HG03354 (cell line): ENCODE data around the gene ZNF730.
"Not testable (repeated sequence)": the region's sequence is repeated elsewhere in the genome, so short reads cannot be mapped to it uniquely, and the experiment has no call there.

Source experiments
- ATAC-seq: cut with Tn5 transposase; IDR thresholded peaks from one replicate; pipeline ENCODE4 v1.9.1; 2021; ENCODE audit warnings: mild to moderate bottlenecking; ENCODE audit not compliant: unreplicated experiment, poor library complexity, severe bottlenecking

The ZNF730 gene

DNA sequence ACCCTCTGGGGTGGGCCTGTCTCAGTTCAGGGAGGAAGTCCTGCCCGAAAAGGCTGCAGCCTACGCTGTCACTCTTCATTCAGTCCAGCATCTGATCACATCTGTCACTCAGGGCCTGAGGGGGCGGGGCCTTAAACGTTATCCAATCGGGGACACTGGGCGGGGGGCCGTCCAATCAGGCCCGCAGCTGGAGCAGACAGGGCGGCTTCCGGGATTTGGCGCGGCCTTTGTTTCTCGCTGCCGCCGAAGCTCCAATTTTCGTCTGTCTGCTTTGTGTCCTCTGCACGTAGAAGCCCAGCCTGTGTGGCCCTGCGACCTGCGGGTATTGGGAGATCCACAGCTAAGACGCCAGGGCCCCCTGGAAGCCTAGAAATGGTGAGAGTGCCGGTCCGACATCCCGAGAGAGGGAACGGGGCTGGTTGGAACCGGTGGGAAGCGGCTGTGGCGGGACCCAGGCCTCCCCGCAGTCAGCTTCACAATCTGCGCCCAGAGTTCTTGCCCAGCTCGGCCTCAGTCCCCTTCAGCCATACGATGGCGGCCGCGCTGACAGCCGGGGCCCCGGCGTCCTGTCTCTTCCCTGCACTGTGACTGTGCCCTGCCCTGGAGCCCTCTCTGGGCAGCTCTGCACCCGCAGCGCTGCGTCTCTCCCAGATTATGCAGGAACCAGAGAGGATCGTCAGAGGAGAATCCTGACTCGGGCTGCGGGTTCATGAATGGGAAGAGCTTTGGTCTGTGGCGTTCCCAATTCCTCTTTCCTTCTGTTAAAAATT lies at the start of gene ZNF730:
TSS of gene ZNF730 (plus strand) at position 224 of the 770 bp plus-strand sequence. CDS start at position 373, 149 bp downstream.
- ATAC-seq: peak; percentile 86

- ATAC-seq: no peak
Observed at GRCh38 chr19:23070353-23071146, 46.3 kb upstream of the ZNF730 start.

GRCh38 chr19:23071147-23071511 lies 45.7 kb upstream of the ZNF730 start:
- ATAC-seq: no peak

- peak; percentile 83 for ATAC-seq
Observed at GRCh38 chr19:23075031-23075733, 41.6 kb upstream of the ZNF730 start.

DNA sequence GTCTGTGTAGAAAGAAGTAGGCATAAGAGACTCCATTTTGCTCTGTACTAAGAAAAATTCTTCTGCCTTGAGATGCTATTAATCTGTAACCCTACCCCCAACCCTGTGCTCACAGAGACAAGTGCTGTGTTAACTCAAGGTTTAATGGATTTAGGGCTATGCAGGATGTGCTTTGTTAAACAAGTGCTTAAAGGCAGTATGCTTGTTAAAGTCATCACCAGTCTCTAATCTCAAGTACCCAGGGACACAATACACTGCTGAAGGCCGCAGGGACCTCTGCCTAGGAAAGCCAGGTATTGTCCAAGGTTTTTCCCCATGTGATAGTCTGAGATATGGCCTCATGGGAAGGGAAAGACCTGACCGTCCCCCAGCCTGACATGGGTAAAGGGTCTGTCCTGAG lies 39.0 kb upstream of the ZNF730 start:
- not testable (repeated sequence) for ATAC-seq

DNA sequence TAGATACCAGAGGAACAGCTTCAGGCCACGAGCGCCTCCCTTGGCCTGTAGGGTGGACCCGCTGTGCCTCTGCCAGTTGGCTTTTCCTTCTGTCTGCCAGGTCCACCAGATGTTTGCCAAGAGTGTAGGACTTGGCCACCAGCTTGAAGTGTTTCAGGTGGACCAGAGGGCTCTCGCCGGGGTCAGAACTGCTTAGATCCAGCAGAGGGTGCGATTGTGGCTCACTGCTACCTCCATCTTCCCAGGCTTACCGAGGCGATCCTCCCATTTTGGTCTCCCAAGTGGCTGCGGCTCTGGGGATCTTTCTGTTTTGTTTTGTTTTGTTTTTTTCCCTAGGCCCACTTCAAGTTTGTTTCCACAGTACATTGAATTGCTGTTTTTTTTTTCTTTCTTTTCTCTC lies 23.0 kb upstream of the ZNF730 start:
- no peak for ATAC-seq

- no peak for ATAC-seq
Observed at GRCh38 chr19:23095418-23095817, 21.4 kb upstream of the ZNF730 start.

DNA sequence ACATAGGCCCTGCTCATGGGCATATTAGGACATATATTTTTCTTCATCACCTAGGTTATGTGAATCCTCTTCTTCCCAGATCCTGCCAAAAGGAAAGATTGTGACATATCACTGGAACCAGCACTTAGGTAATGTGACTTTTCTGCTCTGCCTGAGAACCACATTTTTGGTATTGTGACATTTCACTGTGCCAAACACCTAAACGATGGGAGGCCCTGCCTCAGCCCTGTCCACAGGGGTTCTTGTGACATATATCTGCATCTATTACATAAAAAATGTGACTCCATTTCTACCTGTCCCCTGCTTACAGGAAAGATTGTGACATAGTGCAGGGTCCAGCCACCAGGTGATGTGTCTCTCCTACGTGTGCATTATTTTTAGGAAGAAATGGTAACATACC lies 18.5 kb upstream of the ZNF730 start:
- ATAC-seq: no peak

- no peak for ATAC-seq
Observed at GRCh38 chr19:23098988-23099387, 17.8 kb upstream of the ZNF730 start.

- no peak for ATAC-seq
Observed at GRCh38 chr19:23099966-23100365, 16.9 kb upstream of the ZNF730 start.

DNA sequence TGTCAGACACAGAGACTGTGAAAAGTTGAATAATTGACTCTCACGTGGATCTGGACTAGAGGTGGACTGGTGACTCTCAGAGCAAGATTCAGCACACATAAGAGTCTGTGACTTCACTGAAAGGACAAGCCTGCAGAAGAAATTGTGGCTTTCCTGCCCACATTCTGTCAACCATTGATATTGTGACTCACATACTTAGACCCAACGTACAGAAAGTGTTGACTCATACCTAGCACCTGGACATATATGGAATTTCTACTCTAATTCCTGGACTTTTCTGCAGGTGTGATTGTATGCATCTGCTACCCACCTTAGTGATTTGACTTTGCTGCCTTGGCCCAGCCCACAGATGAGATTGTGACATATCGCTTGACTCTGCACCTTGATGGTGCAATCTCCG lies 15.6 kb upstream of the ZNF730 start:
- no peak for ATAC-seq

DNA sequence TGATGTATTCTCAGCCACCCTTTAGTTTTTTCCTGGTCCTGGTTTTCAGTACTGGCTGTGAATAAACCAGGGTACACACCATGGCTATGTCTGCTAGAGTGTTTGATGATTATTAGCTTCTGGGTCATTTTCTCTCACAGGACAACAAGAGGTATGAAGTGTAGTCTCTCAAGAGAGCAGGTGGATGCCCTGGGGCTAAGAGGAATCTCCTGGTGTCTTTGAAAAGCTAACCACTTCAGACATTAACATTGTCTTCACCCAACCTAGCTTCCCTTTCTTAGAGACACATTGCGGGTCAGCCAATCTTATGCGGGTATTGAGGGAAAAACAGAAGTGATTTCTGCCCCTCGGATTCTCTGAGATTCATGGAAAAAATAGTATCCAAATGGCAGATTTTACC lies 1.6 kb downstream of the ZNF730 start:
- no peak for ATAC-seq

GRCh38 chr19:23134211-23134610 lies 17.4 kb downstream of the ZNF730 start:
- not testable (repeated sequence) for ATAC-seq

DNA sequence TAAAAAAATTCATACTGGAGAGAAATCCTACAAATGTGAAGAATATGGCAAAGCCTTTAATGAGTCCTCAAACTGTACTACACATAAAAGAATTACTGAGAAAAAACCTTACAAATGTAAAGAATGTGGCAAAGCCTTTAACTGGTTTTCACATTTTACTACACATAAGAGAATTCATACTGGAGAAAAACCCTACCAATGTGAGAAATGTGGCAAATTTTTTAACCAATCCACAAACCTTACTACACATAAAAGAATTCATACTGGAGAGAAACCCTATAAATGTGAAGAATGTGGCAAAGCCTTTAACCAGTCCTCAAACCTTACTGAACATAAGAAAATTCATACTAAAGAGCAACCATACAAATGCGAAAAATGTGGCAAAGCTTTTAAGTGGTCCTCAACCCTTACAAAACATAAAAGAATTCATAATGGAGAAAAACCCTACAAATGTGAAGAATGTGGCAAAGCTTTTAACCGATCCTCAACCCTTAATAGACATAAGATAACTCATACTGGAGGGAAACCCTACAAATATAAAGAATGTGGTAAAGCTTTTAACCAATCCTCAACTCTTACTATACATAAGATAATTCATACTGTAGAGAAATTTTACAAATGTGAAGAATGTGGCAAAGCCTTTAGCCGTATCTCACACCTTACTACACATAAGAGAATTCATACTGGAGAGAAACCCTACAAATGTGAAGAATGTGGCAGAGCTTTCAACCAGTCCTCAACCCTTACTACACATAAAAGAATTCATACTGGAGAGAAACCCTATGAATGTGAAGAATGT lies 29.0 kb downstream of the ZNF730 start:
- no peak for ATAC-seq

GRCh38 chr19:23160766-23161165 lies 43.9 kb downstream of the ZNF730 start:
- ATAC-seq: no peak

- not testable (repeated sequence) for ATAC-seq
Observed at GRCh38 chr19:23168286-23168685, 51.5 kb downstream of the ZNF730 start.

- no peak for ATAC-seq
Observed at GRCh38 chr19:23183251-23183650, 66.4 kb downstream of the ZNF730 start.

- no peak for ATAC-seq
Observed at GRCh38 chr19:23190341-23190740, 73.5 kb downstream of the ZNF730 start.
